Measurements from ENCODE around the gene NEK3. TPM values are rescaled to one million over a fixed set of nuclear protein-coding genes. Genes with fewer than 3 reads are reported as not detected.

Gene NEK3
- total and polyA plus RNA-seq, 2 of the 4 experiments (the other 2 are of a cell fraction), result 3.6 to 9.2 TPM

DNA sequence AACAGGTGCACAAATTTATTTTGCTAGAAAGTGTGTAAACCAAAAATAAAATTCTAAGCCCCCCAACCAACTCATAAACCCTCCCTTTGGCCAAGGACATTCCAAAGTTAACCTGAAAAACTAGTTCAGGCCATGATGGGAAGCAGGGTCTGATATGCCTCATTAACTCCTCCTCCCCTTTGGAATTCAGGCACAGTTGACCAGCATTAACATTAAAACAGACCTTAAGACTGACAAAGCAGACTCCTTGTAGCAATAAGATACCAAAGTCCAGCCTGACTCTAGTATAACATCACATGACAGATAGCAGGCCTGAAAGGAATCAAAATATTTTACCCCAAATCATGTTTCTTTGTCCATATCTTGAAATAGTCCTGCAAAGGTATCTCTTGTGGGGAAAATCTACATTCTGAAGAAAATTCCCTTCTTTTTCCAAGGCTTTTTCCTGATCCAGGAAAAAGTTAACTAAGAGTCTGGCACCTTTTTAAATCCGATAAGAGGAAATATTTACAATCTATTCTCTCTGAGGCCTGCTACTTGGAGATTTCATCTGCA lies 50.2 kb downstream of the NEK3 start:
- no peaks in the 10 kb centered on the region for H3K9me1 ChIP-seq (ENCODE audit: insufficient read depth, low read length)
- H2AK5ac ChIP-seq (ENCODE audit: low read depth, low read length), result no peak overlapping the region
- H3K27ac ChIP-seq (ENCODE audit: insufficient read depth, low read length), result no peak overlapping the region
- H3K4me3 ChIP-seq (ENCODE audit: insufficient read depth, low read depth, low read length), result no peak overlapping the region
- no peak overlapping the region for H2AFZ ChIP-seq (replicated peaks; ENCODE audit: low read length, poor library complexity)
- no peak overlapping the region for H3K18ac ChIP-seq (ENCODE audit: low read depth, low read length)
- ATAC-seq (ENCODE audit: low read depth) (no peak), DNase-seq (no peak)
- H3K9ac ChIP-seq (ENCODE audit: low read depth, low read length), result no peak overlapping the region
- H3K27me3 ChIP-seq (ENCODE audit: control insufficient read depth, insufficient read depth, low read length), result peaks cover 7% of the 10 kb centered on the region; the same call in 1 of the 2 replicates
- ChIA-PET POLR2A (ENCODE audit: unreplicated experiment) (no interaction called here), CTCF (no interaction called here)
- H3K9me3 ChIP-seq (ENCODE audit: control insufficient read depth, insufficient read depth, low read length), result no peaks in the 10 kb centered on the region
- H3K56ac ChIP-seq (ENCODE audit: extremely low read depth, insufficient read depth, low read length), result no peak overlapping the region
- H2BK15ac ChIP-seq (ENCODE audit: low read depth, low read length), result no peak overlapping the region
- no peak overlapping the region for H2BK5ac ChIP-seq (ENCODE audit: low read depth, low read length, poor library complexity, severe bottlenecking)
- H4K5ac ChIP-seq (ENCODE audit: low read depth, low read length), result no peak overlapping the region
- H2AK9ac ChIP-seq (replicated peaks; ENCODE audit: low read depth, low read length, poor library complexity), result no peak overlapping the region
- no peak overlapping the region for H4K8ac ChIP-seq (ENCODE audit: low read depth in 2 of 2, low read length in 2 of 2)
- no CpG with 5 or more reads among the region's 1 CpG for WGBS, 2 experiments (ENCODE audit: extremely low coverage in 2 of 2, insufficient read length in 1 of 2)
- no peak overlapping the region for H3K23ac ChIP-seq (ENCODE audit: low read depth, low read length)
- no peak overlapping the region for H3K4ac ChIP-seq (ENCODE audit: low read depth, low read length)
- no peak overlapping the region for H2BK20ac ChIP-seq (ENCODE audit: low read depth, low read length)
- H3K79me1 ChIP-seq (ENCODE audit: low read depth in 1 of 2, low read length in 2 of 2), result no peaks in the 10 kb centered on the region
- TF ChIP-seq POLR2A (IDR thresholded peaks at IDR 0.05; ENCODE audit: low read depth, low read length) (no peak), BHLHE40 (IDR thresholded peaks at IDR 0.05; ENCODE audit: low read depth, low read length) (no peak), FOS (IDR thresholded peaks at IDR 0.05; ENCODE audit: low read depth, low read length) (no peak), SMC3 (IDR thresholded peaks at IDR 0.05; ENCODE audit: low read depth, low read length) (no peak), CEBPB (IDR thresholded peaks at IDR 0.05; ENCODE audit: low read depth, low read length) (no peak), RCOR1 (IDR thresholded peaks at IDR 0.05; ENCODE audit: insufficient replicate concordance, low read length) (no peak), MAZ (IDR thresholded peaks at IDR 0.05; ENCODE audit: borderline replicate concordance, low read depth, low read length) (no peak), CHD1 (IDR thresholded peaks at IDR 0.05; ENCODE audit: low read depth, low read length) (no peak), MXI1 (IDR thresholded peaks at IDR 0.05; ENCODE audit: borderline replicate concordance, low read depth, low read length) (no peak), NFE2L2 (IDR thresholded peaks at IDR 0.05; ENCODE audit: low read depth, low read length) (no peak), RAD21 (IDR thresholded peaks at IDR 0.05; ENCODE audit: low read length) (no peak), RFX5 (IDR thresholded peaks at IDR 0.05; ENCODE audit: low read depth, low read length) (no peak)
- TF ChIP-seq, protein P1, sequence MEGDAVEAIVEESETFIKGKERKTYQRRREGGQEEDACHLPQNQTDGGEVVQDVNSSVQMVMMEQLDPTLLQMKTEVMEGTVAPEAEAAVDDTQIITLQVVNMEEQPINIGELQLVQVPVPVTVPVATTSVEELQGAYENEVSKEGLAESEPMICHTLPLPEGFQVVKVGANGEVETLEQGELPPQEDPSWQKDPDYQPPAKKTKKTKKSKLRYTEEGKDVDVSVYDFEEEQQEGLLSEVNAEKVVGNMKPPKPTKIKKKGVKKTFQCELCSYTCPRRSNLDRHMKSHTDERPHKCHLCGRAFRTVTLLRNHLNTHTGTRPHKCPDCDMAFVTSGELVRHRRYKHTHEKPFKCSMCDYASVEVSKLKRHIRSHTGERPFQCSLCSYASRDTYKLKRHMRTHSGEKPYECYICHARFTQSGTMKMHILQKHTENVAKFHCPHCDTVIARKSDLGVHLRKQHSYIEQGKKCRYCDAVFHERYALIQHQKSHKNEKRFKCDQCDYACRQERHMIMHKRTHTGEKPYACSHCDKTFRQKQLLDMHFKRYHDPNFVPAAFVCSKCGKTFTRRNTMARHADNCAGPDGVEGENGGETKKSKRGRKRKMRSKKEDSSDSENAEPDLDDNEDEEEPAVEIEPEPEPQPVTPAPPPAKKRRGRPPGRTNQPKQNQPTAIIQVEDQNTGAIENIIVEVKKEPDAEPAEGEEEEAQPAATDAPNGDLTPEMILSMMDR (conservative IDR thresholded peaks at IDR 0.05; ENCODE audit: low read depth, low read length), result no peak
- TF ChIP-seq, protein P2, sequence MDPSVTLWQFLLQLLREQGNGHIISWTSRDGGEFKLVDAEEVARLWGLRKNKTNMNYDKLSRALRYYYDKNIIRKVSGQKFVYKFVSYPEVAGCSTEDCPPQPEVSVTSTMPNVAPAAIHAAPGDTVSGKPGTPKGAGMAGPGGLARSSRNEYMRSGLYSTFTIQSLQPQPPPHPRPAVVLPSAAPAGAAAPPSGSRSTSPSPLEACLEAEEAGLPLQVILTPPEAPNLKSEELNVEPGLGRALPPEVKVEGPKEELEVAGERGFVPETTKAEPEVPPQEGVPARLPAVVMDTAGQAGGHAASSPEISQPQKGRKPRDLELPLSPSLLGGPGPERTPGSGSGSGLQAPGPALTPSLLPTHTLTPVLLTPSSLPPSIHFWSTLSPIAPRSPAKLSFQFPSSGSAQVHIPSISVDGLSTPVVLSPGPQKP (IDR thresholded peaks at IDR 0.05; ENCODE audit: borderline replicate concordance, low read depth, low read length), result no peak
- H3K36me3 ChIP-seq (ENCODE audit: control insufficient read depth, insufficient read depth, low read length), result no peaks in the 10 kb centered on the region
- intact Hi-C loops (cut with micrococcal nuclease) (no loop called here), dilution Hi-C loops (cut with HindIII; ENCODE audit: low sequenced_read_pairs, unreplicated experiment) (no loop called here), in situ Hi-C loops (cut with MboI; ENCODE audit: low sequenced_read_pairs) (loop anchor here (25.0 kb wide), 1 partner anchor 972 kb away; no protein-coding TSS in a partner anchor)
- H3K4me1 ChIP-seq (ENCODE audit: control insufficient read depth, insufficient read depth, low read length), result no peaks in the 10 kb centered on the region
- no peak overlapping the region for H3K14ac ChIP-seq (replicated peaks; ENCODE audit: low read depth, low read length)
- no TSS peak for BruUV-seq (replicated peaks)
- H3K4me2 ChIP-seq (ENCODE audit: low read depth, low read length), result no peak overlapping the region
- H4K91ac ChIP-seq (ENCODE audit: insufficient read depth, low read depth, low read length), result no peak overlapping the region
- H2BK120ac ChIP-seq (ENCODE audit: low read depth, low read length), result no peak overlapping the region
- no peaks in the 10 kb centered on the region for H4K20me1 ChIP-seq (ENCODE audit: insufficient read depth, low read length)
